K562 (cell line): Measurements from ENCODE around the gene CD244. TPM values are rescaled to one million over a fixed set of nuclear protein-coding genes. Genes with fewer than 3 reads are reported as not detected.

Experiments
- ATAC-seq: fragments of 200-7000 bp; cut with Tn5 transposase; 3 replicates; pipeline ENCODE4 v1.9.1; 2020; ENCODE audit warnings: moderate library complexity
- BruUV-seq: library from RNA; stranded (reverse); fragments of 400-500 nt; replicated peaks from 2 replicates; lab custom pipeline; 2021; lab: Mats Ljungman, UMichigan
- CTCF ChIA-PET: fragments of 300-600 bp; formaldehyde crosslinking; extraction: SDS; loops from one replicate; lab custom pipeline; 2021; ENCODE audit warnings: low intra/inter-chr PET ratio; lab: Yijun Ruan, JAX
- POLR2A ChIA-PET: fragments of 300-600, 350-650 bp; sonication (Branson Sonifier 250); formaldehyde crosslinking; extraction: SDS; loops from one replicate; lab custom pipeline; 2021; ENCODE audit warnings: antibody characterized with exemption, inconsistent platforms; lab: Yijun Ruan, JAX
- DNase-seq, 4 experiments: peaks; one replicate each; pipeline versions ENCODE4 v3.0.0 to v3.0.0-alpha.2; 2011 to 2018; ENCODE audit warnings: low spot score in 3 of 4, mixed read lengths in 3 of 4; ENCODE audit errors: extremely low read depth in 1 of 4
- FAIRE-seq: peaks from 2 replicates; lab custom pipeline; 2011; peaks lifted over from hg19 to GRCh38; lab: Jason Lieb, UNC
- H2AFZ ChIP-seq: 2 replicates; pipeline ENCODE4 v1.6.0; 2011; ENCODE audit warnings: low read depth, low read length, control low read depth, inconsistent platforms
- H3K27ac ChIP-seq: fragments of 200-600 bp; 3 replicates; pipeline ENCODE4 v1.8.0; 2011; ENCODE audit warnings: low read depth, mild to moderate bottlenecking, control low read depth, inconsistent platforms, low read length, moderate library complexity, mixed read lengths; ENCODE audit errors: extremely low read depth
- H3K27me3 ChIP-seq, 2 experiments: fragments of 300-600 bp in 1 of 2; 2 replicates in 1 of 2; 3 replicates in 1 of 2; pipeline versions ENCODE4 v1.6.0 to v1.8.0; 2011; ENCODE audit warnings: inconsistent platforms in 2 of 2, low read length in 2 of 2, mild to moderate bottlenecking in 1 of 2, mixed read lengths in 1 of 2, moderate library complexity in 1 of 2; ENCODE audit not compliant: control insufficient read depth in 2 of 2, insufficient read depth in 2 of 2
- H3K36me3 ChIP-seq: fragments of 300-600 bp; 3 replicates; pipeline ENCODE4 v1.8.0; 2011; ENCODE audit warnings: mild to moderate bottlenecking, low read length, inconsistent platforms; ENCODE audit not compliant: control insufficient read depth, insufficient read depth
- H3K4me1 ChIP-seq, 2 experiments: fragments of 200-600 bp in 1 of 2; replicated peaks in 1 of 2; 2 replicates in 1 of 2; 3 replicates in 1 of 2; pipeline versions ENCODE4 v1.5.1 to v1.8.0; 2011; ENCODE audit warnings: inconsistent platforms in 2 of 2, low read length in 2 of 2, mild to moderate bottlenecking in 1 of 2, mixed read lengths in 1 of 2, moderate library complexity in 1 of 2; ENCODE audit not compliant: control insufficient read depth in 2 of 2, insufficient read depth in 2 of 2
- H3K4me2 ChIP-seq: 2 replicates; pipeline ENCODE4 v1.6.1; 2011; ENCODE audit warnings: low read length, control low read depth, inconsistent platforms, mixed read lengths; ENCODE audit not compliant: insufficient read depth
- H3K4me3 ChIP-seq: fragments of 200-600 bp; sonication (generic), shearing (Covaris generic); 2 replicates; pipeline ENCODE4 v1.5.1; 2016; ENCODE audit warnings: control low read depth, inconsistent platforms
- H3K79me2 ChIP-seq: fragments of 200-600 bp; 3 replicates; pipeline ENCODE4 v1.8.0; 2011; ENCODE audit warnings: low read length, inconsistent platforms; ENCODE audit not compliant: control insufficient read depth, insufficient read depth
- H3K9ac ChIP-seq, 2 experiments: 2 replicates each; pipeline versions ENCODE4 v1.6.0 to v1.6.1; 2011; ENCODE audit warnings: low read depth in 2 of 2, low read length in 2 of 2, control low read depth in 1 of 2, inconsistent platforms in 1 of 2, mild to moderate bottlenecking in 1 of 2, mixed read lengths in 1 of 2; ENCODE audit not compliant: insufficient read depth in 1 of 2
- H3K9me1 ChIP-seq: one replicate; pipeline ENCODE4 v1.6.0; 2011; ENCODE audit warnings: inconsistent platforms, mild to moderate bottlenecking, low read length, moderate library complexity; ENCODE audit not compliant: control insufficient read depth, insufficient read depth
- H3K9me3 ChIP-seq: replicated peaks from 2 replicates; pipeline ENCODE4 v1.5.1; 2011; ENCODE audit warnings: low read depth, low read length, inconsistent platforms; ENCODE audit not compliant: control insufficient read depth, insufficient read depth
- H4K20me1 ChIP-seq: replicated peaks from 2 replicates; pipeline ENCODE4 v1.6.1; 2011; ENCODE audit warnings: low read length, inconsistent platforms, mixed read lengths; ENCODE audit not compliant: control insufficient read depth, insufficient read depth
- ATF6 ChIP-seq: sonication (generic); formaldehyde crosslinking; IDR thresholded peaks from 2 replicates; pipeline ENCODE4 v1.4.0; 2020; ENCODE audit warnings: mild to moderate bottlenecking, missing genetic modification reagents
- CBFB ChIP-seq: sonication (generic); formaldehyde crosslinking; IDR thresholded peaks from 2 replicates; pipeline ENCODE4 v1.4.0; 2020; ENCODE audit warnings: mild to moderate bottlenecking, missing genetic modification reagents
- CGGBP1 ChIP-seq: fragments of 250-450 bp; sonication (Bioruptor Pico); IDR thresholded peaks from 2 replicates; pipeline ENCODE4 v1.9.0; 2021; ENCODE audit warnings: mild to moderate bottlenecking
- CHD2 ChIP-seq: IDR thresholded peaks from 2 replicates; pipeline ENCODE4 v1.6.1; 2011; ENCODE audit warnings: low read depth, low read length
- E2F4 ChIP-seq: sonication (generic); formaldehyde crosslinking; IDR thresholded peaks from 2 replicates; pipeline ENCODE4 v1.8.0; 2022; ENCODE audit warnings: mild to moderate bottlenecking, low read depth, missing genetic modification reagents
- HIVEP1 ChIP-seq: fragments of 250-450 bp; sonication (Bioruptor Pico); IDR thresholded peaks from 2 replicates; pipeline ENCODE4 v1.4.0; 2020; ENCODE audit warnings: mild to moderate bottlenecking
- HMGXB4 ChIP-seq: sonication (generic); formaldehyde crosslinking; IDR thresholded peaks from 2 replicates; pipeline ENCODE4 v1.8.1; 2023; ENCODE audit warnings: mild to moderate bottlenecking, missing genetic modification reagents
- KLF6 ChIP-seq: fragments of 250-450 bp; sonication (Bioruptor Pico); IDR thresholded peaks from 2 replicates; pipeline ENCODE4 v1.4.0; 2020; ENCODE audit warnings: mild to moderate bottlenecking, moderate library complexity, borderline replicate concordance
- MCM7 ChIP-seq, 2 experiments: fragments of 450-650 bp; IDR thresholded peaks; 2 replicates each; pipeline ENCODE4 v1.6.1; 2016 to 2018
- MEF2D ChIP-seq: conservative IDR thresholded peaks from 2 replicates; pipeline ENCODE4 v1.6.1; 2016; ENCODE audit warnings: low read depth, missing genetic modification characterization, missing compliant biosample characterization
- POLR3G ChIP-seq: IDR thresholded peaks from 2 replicates; pipeline ENCODE4 v1.6.1; 2011; ENCODE audit not compliant: insufficient read length, insufficient replicate concordance; ENCODE audit errors: extremely low read depth
- RBM22 ChIP-seq: fragments of 200-400 bp; formaldehyde crosslinking; IDR thresholded peaks from 2 replicates; pipeline ENCODE4 v1.6.1; 2018; ENCODE audit warnings: low read length, low read depth; ENCODE audit not compliant: poor library complexity, severe bottlenecking
- TRIM24 ChIP-seq, 2 experiments: fragments of 450-650 bp; IDR thresholded peaks; 2 replicates each; pipeline ENCODE4 v1.6.1; 2016
- ZKSCAN1 ChIP-seq: fragments of 150-350 bp; IDR thresholded peaks from 2 replicates; pipeline ENCODE4 v1.6.1; 2016; ENCODE audit warnings: low read depth, low read length
- ZNF431 ChIP-seq: sonication (generic); formaldehyde crosslinking; IDR thresholded peaks from 2 replicates; pipeline ENCODE4 v1.8.0; 2022; ENCODE audit warnings: mild to moderate bottlenecking, missing genetic modification reagents
- WGBS: fragments of 100-300 bp; shearing (Covaris generic); methylation state at CpG from one replicate; pipeline ENCODE4 v1.1.6; 2016; ENCODE audit warnings: low coverage, mixed read lengths; ENCODE audit not compliant: insufficient coverage; ENCODE audit errors: missing lambda C conversion rate; 5-methylcytosine and 5-hydroxymethylcytosine counted together
- in situ Hi-C: fragments of 300-500 bp; cut with MboI; formaldehyde crosslinking; loops from 4 replicates; pipeline ENCODE4 v1.15.0; 2018; ENCODE audit warnings: inconsistent platforms, mixed read lengths
- intact Hi-C: fragments of 100-400 bp; cut with micrococcal nuclease; formaldehyde crosslinking; loops from 2 replicates; pipeline ENCODE4 v1.14.2; 2022
- polyA plus RNA-seq, 8 experiments: library from polyadenylated mRNA; depleted of rRNA in 4 of 8; stranded (reverse) in 5 of 8; unstranded in 3 of 8; fragments of >200 nt; fragmentation: Nextera tagmentation in 2 of 8; fragmentation: Illumina TruSeq in 1 of 8; extraction: Ambion mirVana in 2 of 8; extraction: Trizol in 1 of 8; gene quantifications; 2 replicates each; pipeline versions ENCODE4 v1.2.1 to v1.2.3, GENCODE V29; 2011 to 2014; ENCODE audit warnings: inconsistent platforms in 1 of 8, missing spikeins in 1 of 8
- total RNA-seq, 7 experiments: library from RNA; depleted of rRNA in 6 of 7; stranded (reverse); fragments of >200 nt in 6 of 7; fragmentation: Illumina TruSeq in 2 of 7; extraction: Trizol in 2 of 7; gene quantifications; 2 replicates each; pipeline versions ENCODE4 v1.2.1 to v1.2.3, GENCODE V29; 2011 to 2021; ENCODE audit warnings: low replicate concordance in 1 of 7

Gene CD244
- total and polyA plus RNA-seq, 9 of the 15 experiments (the other 6 are each of a cell fraction or from before 2014, with no cell fraction given) = not detected

- TF ChIP-seq RBM22 = no peak
- TF ChIP-seq, all 486 proteins: peak for 9
Observed at GRCh38 chr1:160858097-160858496, 4.6 kb downstream of the CD244 start (continued).

DNA sequence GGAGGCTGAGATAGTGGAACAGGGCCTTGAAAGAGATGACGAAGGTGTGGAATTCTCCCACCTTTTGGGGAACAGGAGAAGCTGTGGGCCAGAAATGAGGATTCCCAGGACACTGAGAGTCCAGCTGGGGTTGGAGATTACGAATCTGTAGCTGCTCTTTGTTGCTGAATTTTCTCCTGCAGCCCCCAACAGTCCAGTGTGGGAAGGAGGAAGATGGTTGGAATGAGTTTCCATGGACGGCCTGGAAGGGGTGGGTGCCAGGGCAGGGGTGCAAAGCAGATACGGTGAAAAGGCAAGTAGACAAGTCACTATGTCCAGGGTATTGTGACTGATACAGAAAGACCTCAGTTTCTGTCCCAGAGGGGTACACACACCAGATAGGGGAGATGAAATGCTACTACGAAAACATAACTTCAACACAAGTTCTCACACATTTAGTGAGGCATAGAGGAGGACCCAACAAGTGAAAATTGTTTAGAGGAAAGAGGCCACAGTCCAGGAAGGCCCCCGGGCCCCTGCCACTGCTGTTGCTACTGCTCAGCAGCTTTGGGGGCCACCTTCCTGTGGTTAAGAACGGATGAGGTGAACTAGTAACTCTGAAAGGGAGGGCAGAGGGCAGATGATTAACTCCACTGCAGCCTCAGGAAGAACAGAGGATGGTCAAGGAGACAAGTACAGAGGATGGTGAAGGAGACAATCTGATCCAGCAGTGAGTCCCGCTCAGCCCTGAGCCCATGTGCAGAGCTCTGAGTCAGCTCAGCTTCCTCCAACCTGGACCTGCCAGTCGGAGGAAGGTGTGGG is 7.3 kb downstream of the CD244 start:
- intact Hi-C loops = no loop called here
- ChIA-PET POLR2A (interaction anchor here (0.6 kb wide), 1 partner anchor 306 kb away, joined by 3 read pairs; no protein-coding TSS in a partner anchor), CTCF (interaction anchor here (0.6 kb wide), 1 partner anchor 118 kb away, joined by 5 read pairs; no protein-coding TSS in a partner anchor)
- WGBS = under 1% methylated on average over 9 of the region's 9 CpGs
- H2AFZ ChIP-seq = no peak overlapping the region
- no peak for DNase-seq
- no peaks in the 10 kb centered on the region for H3K4me1 ChIP-seq
- H3K4me2 ChIP-seq = no peak overlapping the region
- no peaks in the 10 kb centered on the region for H3K9me1 ChIP-seq
- peaks cover 0 to 9% of the 10 kb centered on the region in 2 experiments; a peak in 2 of 5 replicates for H3K27me3 ChIP-seq
- in situ Hi-C loops = no loop called here
- H3K27ac ChIP-seq = no peak overlapping the region
- no peak overlapping the region for H3K4me3 ChIP-seq
- no peaks in the 10 kb centered on the region for H4K20me1 ChIP-seq
- no peaks in the 10 kb centered on the region for H3K36me3 ChIP-seq
- no TSS peak for BruUV-seq
- no peak overlapping the region for H3K9ac ChIP-seq
- no peaks in the 10 kb centered on the region for H3K9me3 ChIP-seq
- no peak for ATAC-seq
- no peaks in the 10 kb centered on the region for H3K79me2 ChIP-seq
- no peak for FAIRE-seq
- no peak for TF ChIP-seq POLR3G
- no peak for TF ChIP-seq MCM7 (IDR thresholded peaks at IDR 0.05)
- no peak for TF ChIP-seq CHD2
- TF ChIP-seq TRIM24 (IDR thresholded peaks at IDR 0.05) = no peak
- TF ChIP-seq MEF2D (tag) = no peak
- TF ChIP-seq CBFB (CRISPR knock-in tag) = no peak
- no peak for TF ChIP-seq HMGXB4
- no peak for TF ChIP-seq KLF6 (CRISPR knock-in tag)
- TF ChIP-seq ZNF431 (CRISPR knock-in tag) = no peak
- no peak for TF ChIP-seq ZKSCAN1
- TF ChIP-seq HIVEP1 = no peak
- TF ChIP-seq ATF6 (CRISPR knock-in tag) = no peak
- no peak for TF ChIP-seq E2F4 (CRISPR knock-in tag)
- no peak for TF ChIP-seq CGGBP1 (CRISPR knock-in tag)
